SK-N-MC (cell line): Measurements from ENCODE around the gene CYP1A2.

Experiments
- EZH2 ChIP-seq: fragments of 200-600 bp; sonication (generic); IDR thresholded peaks from one replicate; pipeline ENCODE4 v1.6.1; 2017; ENCODE audit warnings: antibody characterized with exemption
- FOXP2 ChIP-seq: optimal IDR thresholded peaks from 2 replicates; pipeline ENCODE3; 2011; ENCODE audit warnings: mild to moderate bottlenecking, moderate library complexity; ENCODE audit not compliant: insufficient read depth; ENCODE audit errors: extremely low read length, control extremely low read depth
- POLR2AphosphoS5 ChIP-seq: IDR thresholded peaks from 2 replicates; pipeline ENCODE4 v1.6.1; 2012; ENCODE audit warnings: mild to moderate bottlenecking, low read depth, low read length, borderline replicate concordance

- TF ChIP-seq FOXP2 = no peak
- TF ChIP-seq POLR2AphosphoS5 = no peak
- no peak for TF ChIP-seq EZH2
Observed at GRCh38 chr15:74802290-74802689, 53.6 kb downstream of the CYP1A2 start.
